WTC11 (cell line): Measurements from ENCODE around the gene ZNF526.

Experiments
- JUN ChIP-seq: sonication (generic); formaldehyde crosslinking; IDR thresholded peaks from 2 replicates; pipeline ENCODE4 v1.8.0; 2023; ENCODE audit warnings: mild to moderate bottlenecking, missing genetic modification reagents
- NR1H2 ChIP-seq: sonication (generic); formaldehyde crosslinking; IDR thresholded peaks from 2 replicates; pipeline ENCODE4 v1.9.0; 2021; ENCODE audit warnings: mild to moderate bottlenecking, moderate library complexity, missing genetic modification reagents
- NR2C2 ChIP-seq: sonication (generic); formaldehyde crosslinking; IDR thresholded peaks from 2 replicates; pipeline ENCODE4 v1.8.0; 2022; ENCODE audit warnings: mild to moderate bottlenecking, missing genetic modification reagents
- TF ChIP-seq, protein P1 (sequence below): fragments of 200-600 bp; IDR thresholded peaks from 2 replicates; pipeline ENCODE4 v1.8.0; 2022; ENCODE audit warnings: antibody characterized with exemption
- TF ChIP-seq, protein P2 (sequence below): sonication (generic); formaldehyde crosslinking; IDR thresholded peaks from 2 replicates; pipeline ENCODE4 v1.8.1; 2023; ENCODE audit warnings: mild to moderate bottlenecking, moderate library complexity, missing genetic modification reagents
- TF ChIP-seq, protein P3 (sequence below): sonication (generic); formaldehyde crosslinking; IDR thresholded peaks from 2 replicates; pipeline ENCODE4 v1.8.1; 2023; ENCODE audit warnings: mild to moderate bottlenecking, missing genetic modification reagents

DNA sequence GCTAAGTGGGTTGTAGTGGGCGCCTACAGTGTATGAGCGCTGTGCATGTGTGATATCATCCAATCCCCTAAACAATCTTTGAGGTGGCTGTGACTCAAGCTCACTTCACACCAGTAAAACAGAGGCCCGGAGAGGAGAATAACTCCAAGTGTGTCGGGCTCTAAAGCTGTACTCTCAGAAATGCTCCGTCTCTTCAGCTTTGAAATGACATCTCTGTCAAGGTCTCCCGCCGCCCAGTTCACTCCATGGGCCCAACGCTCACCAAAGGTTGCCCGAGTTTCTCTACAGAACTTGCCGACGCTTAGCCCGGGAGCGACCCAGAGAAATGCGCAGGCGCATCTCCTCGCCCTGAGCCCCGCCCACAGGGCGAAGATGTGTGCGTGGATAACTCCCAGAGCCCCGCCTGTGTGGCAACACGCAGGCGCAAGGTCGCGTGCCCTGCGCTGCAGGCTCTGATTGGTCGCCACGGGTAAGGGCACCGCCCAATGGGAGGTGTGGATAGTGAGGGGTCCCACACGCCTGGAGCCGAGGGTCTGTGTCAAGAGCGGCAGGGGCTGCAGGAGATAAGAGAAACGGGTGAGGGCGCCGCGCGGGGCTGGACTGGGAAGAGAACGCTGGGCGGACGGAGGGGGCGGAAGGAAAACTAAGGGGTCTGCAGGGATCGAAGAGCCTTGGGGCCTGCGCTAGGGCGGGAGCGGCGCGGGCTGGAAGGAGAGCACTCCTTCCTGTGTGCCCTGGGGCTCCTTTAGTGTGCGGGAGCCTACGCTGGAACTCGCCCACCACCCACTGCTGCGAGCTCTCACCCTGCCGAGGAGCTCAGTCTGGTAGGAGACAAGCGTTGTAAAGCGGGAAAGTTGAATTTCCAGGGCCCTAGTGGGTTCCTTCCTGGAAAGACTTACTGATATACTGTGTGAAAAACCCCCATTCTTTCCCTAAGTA is at the start of gene ZNF526:
- TF ChIP-seq NR2C2 (no peak), NR1H2 (CRISPR knock-in tag) (no peak), JUN (CRISPR knock-in tag) (no peak)
- TF ChIP-seq, protein P1, sequence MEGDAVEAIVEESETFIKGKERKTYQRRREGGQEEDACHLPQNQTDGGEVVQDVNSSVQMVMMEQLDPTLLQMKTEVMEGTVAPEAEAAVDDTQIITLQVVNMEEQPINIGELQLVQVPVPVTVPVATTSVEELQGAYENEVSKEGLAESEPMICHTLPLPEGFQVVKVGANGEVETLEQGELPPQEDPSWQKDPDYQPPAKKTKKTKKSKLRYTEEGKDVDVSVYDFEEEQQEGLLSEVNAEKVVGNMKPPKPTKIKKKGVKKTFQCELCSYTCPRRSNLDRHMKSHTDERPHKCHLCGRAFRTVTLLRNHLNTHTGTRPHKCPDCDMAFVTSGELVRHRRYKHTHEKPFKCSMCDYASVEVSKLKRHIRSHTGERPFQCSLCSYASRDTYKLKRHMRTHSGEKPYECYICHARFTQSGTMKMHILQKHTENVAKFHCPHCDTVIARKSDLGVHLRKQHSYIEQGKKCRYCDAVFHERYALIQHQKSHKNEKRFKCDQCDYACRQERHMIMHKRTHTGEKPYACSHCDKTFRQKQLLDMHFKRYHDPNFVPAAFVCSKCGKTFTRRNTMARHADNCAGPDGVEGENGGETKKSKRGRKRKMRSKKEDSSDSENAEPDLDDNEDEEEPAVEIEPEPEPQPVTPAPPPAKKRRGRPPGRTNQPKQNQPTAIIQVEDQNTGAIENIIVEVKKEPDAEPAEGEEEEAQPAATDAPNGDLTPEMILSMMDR, result no peak
- TF ChIP-seq, protein P2, sequence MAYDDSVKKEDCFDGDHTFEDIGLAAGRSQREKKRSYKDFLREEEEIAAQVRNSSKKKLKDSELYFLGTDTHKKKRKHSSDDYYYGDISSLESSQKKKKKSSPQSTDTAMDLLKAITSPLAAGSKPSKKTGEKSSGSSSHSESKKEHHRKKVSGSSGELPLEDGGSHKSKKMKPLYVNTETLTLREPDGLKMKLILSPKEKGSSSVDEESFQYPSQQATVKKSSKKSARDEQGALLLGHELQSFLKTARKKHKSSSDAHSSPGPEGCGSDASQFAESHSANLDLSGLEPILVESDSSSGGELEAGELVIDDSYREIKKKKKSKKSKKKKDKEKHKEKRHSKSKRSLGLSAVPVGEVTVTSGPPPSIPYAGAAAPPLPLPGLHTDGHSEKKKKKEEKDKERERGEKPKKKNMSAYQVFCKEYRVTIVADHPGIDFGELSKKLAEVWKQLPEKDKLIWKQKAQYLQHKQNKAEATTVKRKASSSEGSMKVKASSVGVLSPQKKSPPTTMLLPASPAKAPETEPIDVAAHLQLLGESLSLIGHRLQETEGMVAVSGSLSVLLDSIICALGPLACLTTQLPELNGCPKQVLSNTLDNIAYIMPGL (CRISPR knock-in tag), result 0 out of 2 replicates have a peak, but pooled peaks have one; percentile 18
- TF ChIP-seq, protein P3, sequence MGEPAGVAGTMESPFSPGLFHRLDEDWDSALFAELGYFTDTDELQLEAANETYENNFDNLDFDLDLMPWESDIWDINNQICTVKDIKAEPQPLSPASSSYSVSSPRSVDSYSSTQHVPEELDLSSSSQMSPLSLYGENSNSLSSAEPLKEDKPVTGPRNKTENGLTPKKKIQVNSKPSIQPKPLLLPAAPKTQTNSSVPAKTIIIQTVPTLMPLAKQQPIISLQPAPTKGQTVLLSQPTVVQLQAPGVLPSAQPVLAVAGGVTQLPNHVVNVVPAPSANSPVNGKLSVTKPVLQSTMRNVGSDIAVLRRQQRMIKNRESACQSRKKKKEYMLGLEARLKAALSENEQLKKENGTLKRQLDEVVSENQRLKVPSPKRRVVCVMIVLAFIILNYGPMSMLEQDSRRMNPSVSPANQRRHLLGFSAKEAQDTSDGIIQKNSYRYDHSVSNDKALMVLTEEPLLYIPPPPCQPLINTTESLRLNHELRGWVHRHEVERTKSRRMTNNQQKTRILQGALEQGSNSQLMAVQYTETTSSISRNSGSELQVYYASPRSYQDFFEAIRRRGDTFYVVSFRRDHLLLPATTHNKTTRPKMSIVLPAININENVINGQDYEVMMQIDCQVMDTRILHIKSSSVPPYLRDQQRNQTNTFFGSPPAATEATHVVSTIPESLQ (CRISPR knock-in tag), result no peak
